Activated naive CD4-positive, alpha-beta T cell treated with anti-CD3 and anti-CD28 coated beads for 36 hours (primary cell): ENCODE measurements around the gene EML6. TPM values are rescaled to one million over a fixed set of nuclear protein-coding genes. Genes with fewer than 3 reads are reported as not detected.
"Not testable (repeated sequence)": the region's sequence is repeated elsewhere in the genome, so short reads cannot be mapped to it uniquely, and the experiment has no call there.

Experiments used
- CTCF ChIA-PET: fragments of 350-600 bp; sonication (Branson Sonifier 250); formaldehyde crosslinking; loops from one replicate; lab custom pipeline; 2021; ENCODE audit warnings: antibody characterized with exemption; lab: Charles Lee
- DNase-seq: peaks from one replicate; pipeline ENCODE4 v3.0.0-alpha.2; 2020
- H3K27ac Mint-ChIP-seq: one replicate; pipeline ENCODE4 v1.8.0; 2021; ENCODE audit warnings: mild to moderate bottlenecking, mixed read lengths
- H3K27me3 Mint-ChIP-seq: one replicate; pipeline ENCODE4 v1.8.0; 2021; ENCODE audit warnings: low read depth, mixed read lengths
- H3K36me3 Mint-ChIP-seq: one replicate; pipeline ENCODE4 v1.8.0; 2021; ENCODE audit warnings: low read depth, mixed read lengths
- H3K4me1 Mint-ChIP-seq: one replicate; pipeline ENCODE4 v1.8.0; 2021; ENCODE audit warnings: low read depth, mixed read lengths
- H3K4me3 Mint-ChIP-seq: one replicate; pipeline ENCODE4 v1.8.0; 2021; ENCODE audit warnings: mild to moderate bottlenecking, moderate library complexity, mixed read lengths
- H3K9me3 Mint-ChIP-seq: one replicate; pipeline ENCODE4 v1.8.0; 2021; ENCODE audit warnings: mixed read lengths
- intact Hi-C: fragments of 100-400 bp; cut with micrococcal nuclease; formaldehyde crosslinking; loops from one replicate; pipeline ENCODE4 v1.15.1; 2023
- total RNA-seq, 2 experiments: library from RNA; stranded (reverse); gene quantifications; one replicate each; pipeline ENCODE4 v1.2.3, GENCODE V29; 2021

Gene EML6
- total RNA-seq, 2 experiments from 2014 or later = 0.38 to 0.49 TPM

DNA sequence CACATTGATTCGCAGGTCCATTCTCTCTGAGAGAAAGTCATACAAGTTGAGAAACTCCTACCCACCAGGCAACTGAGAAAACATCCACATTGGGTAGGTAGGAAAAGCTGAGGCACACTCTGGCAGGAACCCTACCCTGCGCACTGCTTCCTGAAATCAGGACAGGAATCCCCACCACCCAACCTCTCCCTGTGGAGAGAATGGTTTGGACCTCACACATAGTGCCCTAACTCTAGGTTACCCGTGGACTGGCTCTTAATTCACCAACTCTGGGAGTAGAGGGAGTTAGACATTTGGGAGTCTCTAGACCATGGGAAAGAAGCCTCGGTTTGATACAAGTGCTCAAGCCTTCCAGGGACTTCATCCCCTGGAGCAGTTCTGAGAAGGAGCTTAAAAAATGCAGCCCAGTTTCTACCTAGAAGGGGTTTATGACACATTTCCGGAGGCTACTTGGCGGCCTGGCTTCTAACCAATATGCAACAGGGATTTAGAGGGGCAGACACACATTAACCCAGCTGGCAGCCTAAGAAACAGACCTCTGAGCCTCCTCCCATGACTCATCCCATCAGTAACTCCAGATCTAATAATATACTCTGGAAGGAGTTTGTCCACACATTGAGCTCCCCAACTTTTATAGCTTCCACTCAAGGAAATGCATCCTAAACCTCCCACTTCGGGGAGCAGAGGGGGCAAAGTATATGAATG, 136.7 kb downstream of the EML6 start:
- Mint-ChIP-seq H3K4me3 (no peak overlapping the region), H3K36me3 (no peaks in the 10 kb centered on the region), H3K27ac (no peak overlapping the region), H3K9me3 (peaks cover 3% of the 10 kb centered on the region), H3K27me3 (no peaks in the 10 kb centered on the region), H3K4me1 (no peaks in the 10 kb centered on the region)
- CTCF ChIA-PET = interaction anchor here (0.6 to 1.2 kb wide), 2 partner anchors 208 to 307 kb away, joined by 4 to 5 read pairs; no protein-coding TSS in a partner anchor
- intact Hi-C loops = no loop called here
- no peak for DNase-seq

DNA sequence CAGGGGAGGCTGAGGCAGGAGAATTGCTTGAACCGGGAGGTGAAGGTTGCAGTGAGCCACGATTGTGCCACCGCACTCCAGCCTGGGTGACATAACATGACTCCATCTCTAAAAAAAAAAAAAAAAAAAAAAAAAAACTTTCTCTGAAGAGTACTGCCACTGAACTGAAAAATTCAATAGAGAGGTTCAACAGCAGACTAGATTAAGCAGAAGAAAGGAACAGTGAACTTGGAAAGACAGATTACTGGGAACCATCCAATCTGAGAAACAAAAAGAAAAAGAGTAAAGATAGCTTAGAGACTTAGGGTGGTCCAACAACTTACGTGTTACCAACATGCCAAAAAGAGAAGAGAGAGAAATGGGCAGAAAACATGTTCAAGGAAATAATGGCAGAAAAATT, 138.8 kb downstream of the EML6 start:
- no peak overlapping the region for H3K4me3 Mint-ChIP-seq
- intact Hi-C loops = no loop called here
- peaks cover 7% of the 10 kb centered on the region for H3K4me1 Mint-ChIP-seq
- CTCF ChIA-PET = no interaction called here
- H3K27ac Mint-ChIP-seq = no peak overlapping the region
- no peak for DNase-seq
- H3K9me3 Mint-ChIP-seq = peaks cover 3% of the 10 kb centered on the region
- H3K27me3 Mint-ChIP-seq = no peaks in the 10 kb centered on the region
- H3K36me3 Mint-ChIP-seq = no peaks in the 10 kb centered on the region

DNA sequence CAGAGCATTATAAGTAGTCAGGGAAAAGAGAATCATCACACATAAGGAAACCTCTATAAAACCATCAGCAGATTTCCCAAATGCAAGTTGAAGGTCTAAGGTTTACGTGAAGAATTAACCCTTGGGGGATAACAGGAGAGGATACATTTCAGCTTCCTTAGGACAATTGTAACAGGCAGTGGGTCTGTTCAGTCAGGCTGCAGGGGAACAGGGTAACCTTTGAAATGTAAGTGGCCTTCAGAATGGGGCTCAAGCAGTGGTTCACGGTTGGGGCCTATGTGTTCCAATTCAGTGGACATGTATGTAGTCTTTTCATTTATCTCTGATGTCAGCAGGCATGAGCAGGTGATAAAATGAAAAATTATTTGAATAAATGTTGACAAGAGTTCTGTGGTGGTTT, 139.3 kb downstream of the EML6 start:
- no peak for DNase-seq
- Mint-ChIP-seq H3K4me1 (peaks cover 12% of the 10 kb centered on the region), H3K36me3 (no peaks in the 10 kb centered on the region), H3K27me3 (no peaks in the 10 kb centered on the region), H3K9me3 (peaks cover 3% of the 10 kb centered on the region), H3K4me3 (no peak overlapping the region), H3K27ac (no peak overlapping the region)
- CTCF ChIA-PET = interaction anchor here (0.6 kb wide), 1 partner anchor 29 kb away, joined by 3 read pairs; no protein-coding TSS in a partner anchor
- intact Hi-C loops = no loop called here

DNA sequence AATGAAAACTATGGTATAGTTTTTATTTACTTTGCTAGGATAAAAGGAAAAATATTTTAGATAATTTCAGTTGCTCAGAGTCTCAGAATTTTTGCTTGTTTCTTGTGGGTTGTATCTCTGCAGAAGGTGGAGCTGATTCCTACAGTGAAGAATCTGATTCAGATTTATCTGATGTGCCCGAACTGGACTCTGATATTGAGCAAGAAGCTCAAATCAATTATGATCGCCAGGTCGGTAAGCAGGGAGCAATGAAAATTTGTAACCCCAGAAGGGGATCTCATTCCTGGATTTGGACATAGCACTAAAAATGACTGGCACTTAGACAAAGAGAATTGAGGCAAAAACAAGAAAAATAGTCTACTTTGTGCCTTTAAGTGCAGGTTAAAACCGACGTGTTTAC, 140.2 kb downstream of the EML6 start:
- no peaks in the 10 kb centered on the region for H3K27me3 Mint-ChIP-seq
- DNase-seq = no peak
- no peak overlapping the region for H3K4me3 Mint-ChIP-seq
- no peaks in the 10 kb centered on the region for H3K36me3 Mint-ChIP-seq
- CTCF ChIA-PET = no interaction called here
- H3K4me1 Mint-ChIP-seq = peaks cover 14% of the 10 kb centered on the region
- no peak overlapping the region for H3K27ac Mint-ChIP-seq
- peaks cover 3% of the 10 kb centered on the region for H3K9me3 Mint-ChIP-seq
- intact Hi-C loops = no loop called here

DNA sequence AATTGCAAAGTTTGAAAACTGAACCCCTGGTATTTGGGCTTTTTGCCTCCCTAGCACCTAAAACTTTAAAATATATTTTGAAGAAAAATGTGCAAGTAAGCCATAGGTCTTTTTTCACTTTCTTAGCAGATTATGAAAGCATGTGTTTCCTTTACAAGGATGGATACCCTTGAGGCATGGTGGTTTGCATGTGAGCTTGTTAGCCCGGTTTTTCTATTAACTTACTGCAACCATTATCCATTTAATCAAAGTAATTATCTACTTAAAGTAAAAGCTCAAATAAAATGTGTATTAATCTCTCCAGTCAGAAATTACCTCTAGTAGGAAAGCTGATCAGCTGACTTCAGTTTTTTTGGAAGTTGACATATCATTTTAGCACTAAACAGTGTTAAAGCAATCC, 140.6 kb downstream of the EML6 start:
- intact Hi-C loops = no loop called here
- CTCF ChIA-PET = no interaction called here
- Mint-ChIP-seq H3K4me3 (no peak overlapping the region), H3K4me1 (peaks cover 14% of the 10 kb centered on the region), H3K9me3 (peaks cover 3% of the 10 kb centered on the region), H3K27me3 (no peaks in the 10 kb centered on the region), H3K27ac (no peak overlapping the region), H3K36me3 (no peaks in the 10 kb centered on the region)
- no peak for DNase-seq

DNA sequence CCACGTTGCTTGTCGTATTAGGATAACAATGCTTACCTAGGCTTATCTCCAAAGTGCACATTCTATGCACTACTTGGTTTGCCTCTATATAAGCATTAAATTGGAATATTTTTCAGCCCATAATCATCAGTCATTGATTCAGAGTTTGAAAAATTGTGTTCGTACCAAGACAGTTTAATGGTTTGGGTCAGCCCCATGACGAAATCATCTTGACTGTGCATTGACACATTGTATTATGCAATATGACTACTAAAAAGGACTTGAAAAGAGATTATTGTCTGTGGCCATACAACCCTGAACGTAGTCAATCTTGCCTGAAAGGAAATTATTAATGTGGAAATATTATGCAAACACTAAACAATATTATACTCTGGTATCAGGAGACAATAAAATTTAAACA, 141.3 kb downstream of the EML6 start:
- CTCF ChIA-PET = no interaction called here
- Mint-ChIP-seq H3K36me3 (no peaks in the 10 kb centered on the region), H3K27me3 (no peaks in the 10 kb centered on the region), H3K9me3 (peaks cover 3% of the 10 kb centered on the region), H3K4me3 (no peak overlapping the region), H3K4me1 (peaks cover 14% of the 10 kb centered on the region), H3K27ac (no peak overlapping the region)
- DNase-seq = no peak
- intact Hi-C loops = no loop called here

DNA sequence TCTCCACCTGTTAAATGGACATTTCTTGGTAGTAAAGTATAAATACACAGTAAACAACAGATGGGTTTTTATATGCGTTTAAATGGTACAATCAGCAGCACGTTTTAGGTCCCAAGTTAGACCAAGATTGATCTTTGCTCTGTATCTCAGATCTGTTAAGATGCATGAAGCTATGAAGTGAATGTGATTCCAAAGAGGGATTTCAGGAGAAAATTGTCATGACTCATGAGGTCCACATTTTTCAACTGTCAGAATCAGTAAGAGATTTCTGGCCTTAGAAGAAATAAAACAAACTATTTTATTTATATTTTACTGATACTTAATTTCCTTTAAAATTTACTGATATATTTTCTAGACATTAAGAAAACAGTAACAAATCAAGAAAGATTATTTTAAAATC, 142.7 kb downstream of the EML6 start:
- H3K4me3 Mint-ChIP-seq = no peak overlapping the region
- H3K27ac Mint-ChIP-seq = no peak overlapping the region
- intact Hi-C loops = no loop called here
- no peak for DNase-seq
- no peaks in the 10 kb centered on the region for H3K36me3 Mint-ChIP-seq
- CTCF ChIA-PET = no interaction called here
- H3K4me1 Mint-ChIP-seq = peaks cover 14% of the 10 kb centered on the region
- H3K27me3 Mint-ChIP-seq = no peaks in the 10 kb centered on the region
- H3K9me3 Mint-ChIP-seq = peaks cover 3% of the 10 kb centered on the region

DNA sequence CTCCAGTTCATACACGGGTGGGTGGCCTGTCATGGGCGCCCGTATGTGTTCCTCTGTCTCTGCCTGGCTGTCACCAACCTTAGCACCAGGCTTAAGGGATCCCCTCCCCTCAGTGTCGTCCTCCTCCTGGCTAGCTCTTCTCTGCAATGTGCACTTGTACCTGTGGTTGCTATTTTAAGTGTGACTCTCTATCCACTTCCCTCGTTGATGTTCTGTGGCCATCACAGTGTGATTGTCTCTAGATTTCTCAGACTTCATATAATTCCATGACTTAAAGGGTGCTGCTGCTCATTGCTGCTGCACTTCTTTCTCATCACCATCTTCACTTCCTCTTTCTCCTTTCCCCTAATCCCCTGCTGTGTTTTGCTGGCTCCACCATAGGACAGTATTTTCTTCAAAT, 143.4 kb downstream of the EML6 start:
- H3K4me1 Mint-ChIP-seq = peaks cover 14% of the 10 kb centered on the region
- CTCF ChIA-PET = no interaction called here

DNA sequence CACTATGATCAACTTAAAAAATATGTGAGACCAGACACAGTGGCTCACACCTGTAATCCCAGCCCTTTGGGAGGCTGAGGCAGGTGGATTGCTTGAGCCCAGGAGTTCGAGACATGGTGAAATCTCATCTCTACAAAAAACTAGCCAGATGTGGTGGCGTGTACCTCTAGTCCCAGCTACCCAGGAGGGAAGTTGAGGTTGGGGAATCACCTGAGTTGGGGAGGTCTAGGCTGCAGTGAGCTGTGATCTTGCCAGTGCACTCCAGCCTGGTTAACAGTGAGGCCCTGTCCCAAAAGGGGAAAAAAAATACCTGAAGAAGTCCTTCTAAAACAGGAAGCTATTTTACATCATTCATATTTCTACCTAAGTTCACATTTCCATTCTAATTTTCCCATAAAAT, 144.0 kb downstream of the EML6 start:
- H3K27me3 Mint-ChIP-seq = no peaks in the 10 kb centered on the region
- H3K27ac Mint-ChIP-seq = no peak overlapping the region
- peaks cover 14% of the 10 kb centered on the region for H3K4me1 Mint-ChIP-seq
- CTCF ChIA-PET = no interaction called here
- intact Hi-C loops = no loop called here
- H3K36me3 Mint-ChIP-seq = no peaks in the 10 kb centered on the region
- peak; percentile 8 for DNase-seq
- no peak overlapping the region for H3K4me3 Mint-ChIP-seq
- H3K9me3 Mint-ChIP-seq = peaks cover under 1% of the 10 kb centered on the region

More for the DNA sequence above, 143.4 kb downstream of the EML6 start:
- Mint-ChIP-seq H3K36me3 (no peaks in the 10 kb centered on the region), H3K4me3 (no peak overlapping the region), H3K27me3 (no peaks in the 10 kb centered on the region), H3K9me3 (peaks cover 3% of the 10 kb centered on the region), H3K27ac (no peak overlapping the region)
- intact Hi-C loops = no loop called here
- DNase-seq = peak; percentile 8

DNA sequence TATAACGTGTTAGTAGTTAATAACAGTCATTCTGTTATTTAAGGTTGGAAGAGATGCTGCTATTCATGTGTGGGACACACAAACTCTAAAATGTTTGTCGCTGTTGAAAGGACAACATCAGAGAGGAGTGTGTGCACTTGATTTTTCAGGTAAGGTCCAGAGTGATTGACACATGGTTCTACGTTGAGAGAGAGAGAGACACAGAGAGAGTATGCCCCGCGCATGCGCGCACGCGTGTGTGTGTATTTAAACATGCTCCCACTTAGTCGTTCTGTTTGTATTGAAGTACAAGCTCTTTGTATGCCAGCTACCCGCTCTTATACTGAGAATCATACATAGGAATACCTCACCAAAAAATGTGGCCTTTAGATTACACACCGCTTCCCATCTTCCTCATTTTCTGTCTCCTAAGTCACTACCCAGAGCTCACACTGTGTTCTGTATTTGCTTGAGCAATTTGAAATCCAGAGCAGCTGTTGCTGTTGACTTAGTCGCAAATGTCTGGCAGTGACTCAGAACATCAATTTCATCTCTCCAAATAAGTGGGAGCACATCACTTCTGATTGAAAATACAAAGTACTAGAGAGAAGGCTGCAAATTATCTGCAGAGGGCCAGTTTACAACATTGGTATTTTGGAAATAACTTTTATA, 148.1 kb downstream of the EML6 start:
- CTCF ChIA-PET = interaction anchor here (0.6 kb wide), 1 partner anchor 573 kb away, joined by 3 read pairs; no protein-coding TSS in a partner anchor
- no peak overlapping the region for H3K4me3 Mint-ChIP-seq
- H3K27me3 Mint-ChIP-seq = no peaks in the 10 kb centered on the region
- no peaks in the 10 kb centered on the region for H3K9me3 Mint-ChIP-seq
- peaks cover 13% of the 10 kb centered on the region for H3K4me1 Mint-ChIP-seq
- H3K27ac Mint-ChIP-seq = no peak overlapping the region
- DNase-seq = no peak
- H3K36me3 Mint-ChIP-seq = no peaks in the 10 kb centered on the region
- intact Hi-C loops = no loop called here

DNA sequence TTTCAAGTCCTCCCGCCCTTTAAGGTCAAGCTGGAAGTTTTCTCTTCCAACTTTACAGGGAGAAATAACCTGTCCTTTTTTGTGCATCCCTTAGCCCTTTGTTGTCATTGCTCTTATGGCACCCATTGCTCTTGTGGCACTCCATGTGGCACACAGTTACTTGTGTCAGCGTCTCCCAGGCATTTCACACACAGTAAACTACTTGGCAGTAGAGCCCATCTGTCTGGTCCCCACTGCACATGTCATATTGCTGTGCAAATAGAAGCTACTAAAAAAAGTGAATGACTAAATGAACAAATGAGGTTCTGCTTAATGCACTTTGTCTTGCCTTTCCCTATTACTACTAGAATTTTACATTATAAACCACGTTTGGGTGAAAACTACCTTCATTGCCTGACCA, 149.3 kb downstream of the EML6 start:
- H3K4me1 Mint-ChIP-seq = peaks cover 1% of the 10 kb centered on the region
- H3K4me3 Mint-ChIP-seq = no peak overlapping the region
- H3K27me3 Mint-ChIP-seq = no peaks in the 10 kb centered on the region
- CTCF ChIA-PET = interaction anchor here (0.6 kb wide), 1 partner anchor 35 kb away, joined by 3 read pairs; no protein-coding TSS in a partner anchor
- H3K27ac Mint-ChIP-seq = no peak overlapping the region
- no peaks in the 10 kb centered on the region for H3K36me3 Mint-ChIP-seq
- H3K9me3 Mint-ChIP-seq = no peaks in the 10 kb centered on the region
- DNase-seq = no peak
- intact Hi-C loops = no loop called here

DNA sequence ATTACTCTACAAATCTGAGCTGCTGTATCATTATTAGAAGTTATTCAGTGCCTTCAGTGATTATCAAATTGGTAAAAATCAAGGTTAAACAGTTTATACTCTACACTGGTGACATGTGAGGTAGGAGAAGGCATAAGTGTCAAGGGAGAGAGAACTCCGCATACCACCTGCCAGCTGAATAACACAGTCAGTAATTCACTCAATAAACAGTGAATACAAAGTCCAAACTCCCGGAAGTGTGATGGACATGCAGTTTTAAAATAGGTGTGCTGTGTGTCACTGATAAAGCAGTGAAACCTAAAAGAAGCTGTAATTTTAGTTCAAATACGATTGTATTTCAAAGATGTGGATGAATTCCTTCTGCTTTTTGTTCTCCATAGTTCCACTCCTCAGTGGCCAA, 149.8 kb downstream of the EML6 start:
- H3K27ac Mint-ChIP-seq, H3K9me3 Mint-ChIP-seq, DNase-seq, H3K27me3 Mint-ChIP-seq, H3K4me3 Mint-ChIP-seq, H3K4me1 Mint-ChIP-seq, intact Hi-C loops, H3K36me3 Mint-ChIP-seq: not testable (repeated sequence)
- CTCF ChIA-PET = interaction anchor here (0.6 kb wide), 1 partner anchor 35 kb away, joined by 3 read pairs; no protein-coding TSS in a partner anchor

DNA sequence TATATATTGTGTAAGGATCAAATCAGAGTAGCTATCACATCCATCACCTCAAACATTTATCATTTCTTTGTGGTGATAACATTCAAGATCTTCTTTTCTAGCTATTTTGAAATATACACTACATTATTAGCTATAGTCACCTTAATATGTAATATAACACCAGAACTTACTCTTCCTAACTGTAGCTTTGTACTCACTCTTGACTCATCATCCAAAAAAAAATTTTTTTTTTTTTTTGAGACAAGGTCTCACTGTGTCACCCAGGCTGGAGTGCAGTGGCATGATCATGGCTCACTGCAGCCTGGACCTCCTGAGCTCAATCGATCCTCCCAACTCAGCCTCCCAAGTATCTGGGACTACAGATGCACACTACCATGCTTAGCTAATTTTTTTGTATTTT, 153.3 kb downstream of the EML6 start:
- no peaks in the 10 kb centered on the region for H3K36me3 Mint-ChIP-seq
- no peak overlapping the region for H3K27ac Mint-ChIP-seq
- no peak overlapping the region for H3K4me3 Mint-ChIP-seq
- no peaks in the 10 kb centered on the region for H3K4me1 Mint-ChIP-seq
- CTCF ChIA-PET = interaction anchor here (0.7 to 1.2 kb wide), 3 partner anchors 14 to 41 kb away, joined by 3 to 4 read pairs (median 3); no protein-coding TSS in a partner anchor
- no peaks in the 10 kb centered on the region for H3K9me3 Mint-ChIP-seq
- intact Hi-C loops = no loop called here
- no peaks in the 10 kb centered on the region for H3K27me3 Mint-ChIP-seq
- no peak for DNase-seq
